Fibroblast of peridontal ligament (primary cell): Measurements from ENCODE around the gene DAZ1.
"Not testable (repeated sequence)": the region's sequence is repeated elsewhere in the genome, so short reads cannot be mapped to it uniquely, and the experiment has no call there.

Source experiments
- DNase-seq: peaks from one replicate; pipeline ENCODE4 v3.0.0-alpha.2; 2010; ENCODE audit errors: extremely low read depth

The DAZ1 gene, protein sequence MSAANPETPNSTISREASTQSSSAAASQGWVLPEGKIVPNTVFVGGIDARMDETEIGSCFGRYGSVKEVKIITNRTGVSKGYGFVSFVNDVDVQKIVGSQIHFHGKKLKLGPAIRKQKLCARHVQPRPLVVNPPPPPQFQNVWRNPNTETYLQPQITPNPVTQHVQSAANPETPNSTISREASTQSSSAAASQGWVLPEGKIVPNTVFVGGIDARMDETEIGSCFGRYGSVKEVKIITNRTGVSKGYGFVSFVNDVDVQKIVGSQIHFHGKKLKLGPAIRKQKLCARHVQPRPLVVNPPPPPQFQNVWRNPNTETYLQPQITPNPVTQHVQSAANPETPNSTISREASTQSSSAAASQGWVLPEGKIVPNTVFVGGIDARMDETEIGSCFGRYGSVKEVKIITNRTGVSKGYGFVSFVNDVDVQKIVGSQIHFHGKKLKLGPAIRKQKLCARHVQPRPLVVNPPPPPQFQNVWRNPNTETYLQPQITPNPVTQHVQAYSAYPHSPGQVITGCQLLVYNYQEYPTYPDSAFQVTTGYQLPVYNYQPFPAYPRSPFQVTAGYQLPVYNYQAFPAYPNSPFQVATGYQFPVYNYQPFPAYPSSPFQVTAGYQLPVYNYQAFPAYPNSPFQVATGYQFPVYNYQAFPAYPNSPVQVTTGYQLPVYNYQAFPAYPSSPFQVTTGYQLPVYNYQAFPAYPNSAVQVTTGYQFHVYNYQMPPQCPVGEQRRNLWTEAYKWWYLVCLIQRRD

DNA sequence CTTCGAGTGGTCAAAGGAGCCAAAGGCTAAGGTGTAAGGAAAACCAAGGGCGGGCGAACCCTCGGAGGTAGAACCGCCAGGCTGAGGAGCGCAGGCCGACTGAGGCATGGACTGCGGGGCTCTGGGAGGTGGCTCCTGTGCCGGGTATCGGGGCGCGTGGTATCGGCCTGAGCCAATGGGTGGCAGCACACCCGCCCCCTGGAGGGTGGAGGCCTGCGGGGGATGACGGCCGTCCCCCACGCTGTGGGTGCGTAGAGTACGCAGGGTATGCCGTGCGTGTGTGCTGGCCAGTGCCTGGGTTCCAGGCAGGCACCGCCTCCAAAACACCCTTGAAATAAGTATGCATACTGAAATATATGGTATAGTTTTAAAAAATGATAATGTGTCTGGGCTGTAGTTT, at the start of gene DAZ1:
TSS of gene DAZ1 (minus strand) at position 101 of the 400 bp plus-strand sequence. CDS start 208 bp downstream, outside the sequence.
- not testable (repeated sequence) for DNase-seq

DNA sequence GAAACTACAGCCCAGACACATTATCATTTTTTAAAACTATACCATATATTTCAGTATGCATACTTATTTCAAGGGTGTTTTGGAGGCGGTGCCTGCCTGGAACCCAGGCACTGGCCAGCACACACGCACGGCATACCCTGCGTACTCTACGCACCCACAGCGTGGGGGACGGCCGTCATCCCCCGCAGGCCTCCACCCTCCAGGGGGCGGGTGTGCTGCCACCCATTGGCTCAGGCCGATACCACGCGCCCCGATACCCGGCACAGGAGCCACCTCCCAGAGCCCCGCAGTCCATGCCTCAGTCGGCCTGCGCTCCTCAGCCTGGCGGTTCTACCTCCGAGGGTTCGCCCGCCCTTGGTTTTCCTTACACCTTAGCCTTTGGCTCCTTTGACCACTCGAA, 20.4 kb upstream of the DAZ1 start, which contains the start of gene DAZ2:
TSS of gene DAZ2 (plus strand) at position 301 of the 400 bp plus-strand sequence. CDS start 208 bp downstream, outside the sequence.
- DNase-seq, result not testable (repeated sequence)

DNA sequence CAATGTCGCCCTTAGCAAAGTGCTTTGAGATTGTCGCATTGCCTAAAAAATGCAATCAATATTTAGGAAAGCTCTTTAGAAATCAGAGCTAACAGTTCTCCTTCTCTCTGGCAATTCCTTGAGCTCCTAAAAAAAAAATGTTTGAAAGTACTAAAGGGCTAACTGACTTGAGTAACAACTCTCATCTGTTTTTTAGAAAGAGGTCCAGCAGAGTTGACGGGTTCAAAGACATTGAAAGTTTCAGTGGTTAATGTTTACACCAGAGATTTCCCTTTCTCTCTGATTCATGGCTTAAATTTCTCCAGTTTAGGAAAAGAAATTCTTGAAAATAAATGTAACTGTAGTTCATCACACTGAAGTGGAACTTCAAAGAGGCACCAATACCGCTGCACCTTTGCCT, 11.9 kb upstream of the DAZ1 start:
- not testable (repeated sequence) for DNase-seq

DNA sequence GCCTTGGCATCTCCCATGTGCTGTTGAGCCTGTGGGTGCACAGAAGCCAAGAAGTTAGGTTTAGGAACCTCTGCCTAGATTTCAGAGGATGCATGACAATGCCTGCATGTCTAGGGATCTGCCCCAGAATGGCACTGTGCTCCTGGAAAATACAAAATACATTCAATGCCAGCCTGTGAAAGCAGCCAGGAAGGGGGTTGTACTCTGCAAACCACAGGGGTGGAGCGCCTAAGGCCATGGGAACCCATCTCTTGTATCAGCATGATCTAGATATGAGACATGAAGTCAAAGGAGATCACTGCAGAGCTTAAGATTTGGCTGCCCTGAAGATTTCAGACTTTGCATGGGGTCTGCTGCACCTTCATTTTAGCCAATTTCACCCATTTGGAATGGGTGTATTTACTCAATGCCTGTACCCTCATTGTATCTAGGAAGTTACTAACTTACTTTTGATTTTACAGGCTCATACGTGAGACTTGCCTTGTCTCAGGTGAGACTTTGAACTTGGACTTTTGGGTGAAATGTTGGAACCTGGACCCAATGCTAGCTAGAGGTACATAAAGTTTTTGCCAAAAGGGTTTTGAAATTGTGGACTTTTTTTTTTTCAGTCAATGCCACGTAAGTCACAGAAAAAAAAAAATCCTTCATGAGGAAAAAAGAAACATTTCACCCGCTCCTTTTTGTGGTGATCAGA, 11.1 kb upstream of the DAZ1 start:
- DNase-seq, result not testable (repeated sequence)

DNA sequence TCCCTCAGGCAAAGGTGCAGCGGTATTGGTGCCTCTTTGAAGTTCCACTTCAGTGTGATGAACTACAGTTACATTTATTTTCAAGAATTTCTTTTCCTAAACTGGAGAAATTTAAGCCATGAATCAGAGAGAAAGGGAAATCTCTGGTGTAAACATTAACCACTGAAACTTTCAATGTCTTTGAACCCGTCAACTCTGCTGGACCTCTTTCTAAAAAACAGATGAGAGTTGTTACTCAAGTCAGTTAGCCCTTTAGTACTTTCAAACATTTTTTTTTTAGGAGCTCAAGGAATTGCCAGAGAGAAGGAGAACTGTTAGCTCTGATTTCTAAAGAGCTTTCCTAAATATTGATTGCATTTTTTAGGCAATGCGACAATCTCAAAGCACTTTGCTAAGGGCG, 8.6 kb upstream of the DAZ1 start:
- not testable (repeated sequence) for DNase-seq
